ENCODE results near the gene JARID2.

The JARID2 gene

GRCh38 chr6:15246666-15247499, 1.0 kb downstream of the JARID2 start:
- H3K4me3 ChIP-seq (ENCODE audit: insufficient read depth, low read depth, low read length, poor library complexity, severe bottlenecking): peak overlapping the region; percentile 100
- no peaks in the 10 kb centered on the region for H3K9me3 ChIP-seq (ENCODE audit: control insufficient read depth, low read length)
- peaks cover 11% of the 10 kb centered on the region for H3K4me1 ChIP-seq (ENCODE audit: control insufficient read depth, insufficient read depth, low read length, poor library complexity, severe bottlenecking)
- peak overlapping the region; percentile 92 for H3K27ac ChIP-seq (ENCODE audit: insufficient read depth, low read length, poor library complexity, severe bottlenecking)
- H3K27me3 ChIP-seq (replicated peaks; ENCODE audit: control insufficient read depth, insufficient read depth, low read length, poor library complexity, severe bottlenecking): no peaks in the 10 kb centered on the region
- peak in 1 of 3 donors; percentile 21 for DNase-seq
- no peaks in the 10 kb centered on the region for H3K36me3 ChIP-seq (ENCODE audit: control insufficient read depth, insufficient read depth, low read length)

DNA sequence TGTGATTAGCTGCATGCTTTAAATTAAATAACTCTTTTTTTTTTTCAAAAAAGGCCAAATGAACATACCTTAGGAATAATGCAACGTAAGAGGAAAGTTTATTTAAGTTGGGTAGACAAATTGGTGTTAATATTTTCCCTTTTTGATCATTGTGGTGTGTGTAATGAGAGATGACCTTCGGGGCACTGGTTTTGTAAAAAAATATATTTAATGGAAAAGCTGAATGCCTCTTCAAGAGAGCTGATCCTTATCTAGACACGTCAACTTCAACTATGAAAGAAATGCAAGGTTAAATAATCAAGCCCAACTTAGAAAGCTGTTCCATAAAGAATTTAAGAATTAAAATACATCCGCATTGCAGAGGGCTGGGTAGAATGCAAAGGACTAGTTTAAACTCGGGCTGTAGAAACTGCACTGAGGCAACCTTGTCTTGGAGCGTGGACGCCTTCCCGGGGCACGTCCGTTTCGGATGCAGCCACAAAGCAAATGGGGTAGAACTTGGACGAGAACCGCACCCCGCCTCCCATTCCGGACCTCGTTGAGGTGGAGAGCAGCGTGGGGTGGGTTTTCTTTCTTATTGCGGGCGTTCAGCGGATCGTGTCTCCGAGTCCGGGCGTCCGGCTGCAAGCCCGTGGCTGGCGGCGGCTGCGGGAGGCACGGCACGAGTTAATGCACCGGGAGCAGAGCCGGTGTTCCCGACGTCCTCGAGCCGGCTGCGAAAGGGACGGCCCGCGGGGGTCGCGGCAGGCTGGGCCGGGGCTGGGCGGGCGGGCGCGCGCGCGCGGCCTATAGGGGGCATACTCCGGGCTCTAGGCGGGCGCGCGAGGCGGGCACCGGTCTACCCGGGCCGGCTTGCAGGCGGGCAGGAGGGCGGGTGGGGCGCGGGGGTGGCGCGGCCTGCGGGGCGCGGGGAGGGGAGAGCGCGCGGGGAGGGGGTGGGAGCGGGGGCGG, 1.9 kb downstream of the JARID2 start:
- H3K4me1 ChIP-seq (ENCODE audit: control insufficient read depth, insufficient read depth, low read length, poor library complexity, severe bottlenecking): peaks cover 16% of the 10 kb centered on the region
- H3K27ac ChIP-seq (ENCODE audit: insufficient read depth, low read length, poor library complexity, severe bottlenecking): peak overlapping the region; percentile 80
- H3K36me3 ChIP-seq (ENCODE audit: control insufficient read depth, insufficient read depth, low read length): no peaks in the 10 kb centered on the region
- H3K9me3 ChIP-seq (ENCODE audit: control insufficient read depth, low read length): no peaks in the 10 kb centered on the region
- DNase-seq: peak in 1 of 3 donors; percentile 18
- H3K27me3 ChIP-seq (replicated peaks; ENCODE audit: control insufficient read depth, insufficient read depth, low read length, poor library complexity, severe bottlenecking): no peaks in the 10 kb centered on the region
- peak overlapping the region; percentile 100 for H3K4me3 ChIP-seq (ENCODE audit: insufficient read depth, low read depth, low read length, poor library complexity, severe bottlenecking)

GRCh38 chr6:15248451-15249370, 2.8 kb downstream of the JARID2 start:
- DNase-seq: peak; percentile 96 to 98 (median 97)
- H3K36me3 ChIP-seq (ENCODE audit: control insufficient read depth, insufficient read depth, low read length): no peaks in the 10 kb centered on the region
- H3K4me3 ChIP-seq (ENCODE audit: insufficient read depth, low read depth, low read length, poor library complexity, severe bottlenecking): peak overlapping the region; percentile 71
- peaks cover 25% of the 10 kb centered on the region for H3K4me1 ChIP-seq (ENCODE audit: control insufficient read depth, insufficient read depth, low read length, poor library complexity, severe bottlenecking)
- H3K27me3 ChIP-seq (replicated peaks; ENCODE audit: control insufficient read depth, insufficient read depth, low read length, poor library complexity, severe bottlenecking): no peaks in the 10 kb centered on the region
- no peaks in the 10 kb centered on the region for H3K9me3 ChIP-seq (ENCODE audit: control insufficient read depth, low read length)
- peak overlapping the region; percentile 94 for H3K27ac ChIP-seq (ENCODE audit: insufficient read depth, low read length, poor library complexity, severe bottlenecking)

DNA sequence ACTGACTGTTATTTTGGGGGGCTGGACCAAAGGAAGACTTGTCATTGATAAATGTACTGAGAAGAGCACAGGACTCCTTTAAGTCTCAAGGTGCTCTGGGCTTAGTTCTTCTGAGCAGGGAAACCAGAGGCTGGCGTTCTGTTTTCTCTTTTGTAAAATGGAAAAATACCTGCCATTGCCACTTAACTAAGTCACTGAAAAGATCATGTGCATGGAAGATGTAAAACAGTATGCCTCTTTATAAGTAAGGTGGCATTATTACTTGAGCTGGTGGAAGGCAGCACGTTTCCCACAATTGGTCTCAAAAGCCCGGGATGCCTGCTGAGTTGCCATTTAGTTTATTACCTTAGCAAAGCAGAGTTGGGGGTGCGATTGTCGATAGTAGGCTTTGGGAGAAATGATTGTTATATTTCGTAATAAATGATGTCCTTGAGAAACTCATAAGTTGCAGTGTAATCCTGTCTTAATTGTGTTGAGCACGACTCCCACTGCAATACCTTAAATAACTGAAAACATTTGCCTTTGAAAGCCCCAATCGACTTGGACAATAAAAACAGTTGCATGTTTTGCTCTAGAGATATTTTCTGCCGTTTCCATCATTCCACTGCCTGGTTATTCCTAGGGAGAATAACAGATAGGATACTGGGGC, 3.6 kb downstream of the JARID2 start:
- no peaks in the 10 kb centered on the region for H3K9me3 ChIP-seq (ENCODE audit: control insufficient read depth, low read length)
- H3K4me1 ChIP-seq (ENCODE audit: control insufficient read depth, insufficient read depth, low read length, poor library complexity, severe bottlenecking): peaks cover 30% of the 10 kb centered on the region
- H3K27ac ChIP-seq (ENCODE audit: insufficient read depth, low read length, poor library complexity, severe bottlenecking): peak overlapping the region; percentile 94
- H3K27me3 ChIP-seq (replicated peaks; ENCODE audit: control insufficient read depth, insufficient read depth, low read length, poor library complexity, severe bottlenecking): no peaks in the 10 kb centered on the region
- H3K4me3 ChIP-seq (ENCODE audit: insufficient read depth, low read depth, low read length, poor library complexity, severe bottlenecking): peak overlapping the region; percentile 71
- DNase-seq: no peak
- no peaks in the 10 kb centered on the region for H3K36me3 ChIP-seq (ENCODE audit: control insufficient read depth, insufficient read depth, low read length)

- Histone ChIP-seq H3K4me1 (ENCODE audit: control insufficient read depth, insufficient read depth, low read length, poor library complexity, severe bottlenecking) (peaks cover 33% of the 10 kb centered on the region), H3K9me3 (ENCODE audit: control insufficient read depth, low read length) (no peaks in the 10 kb centered on the region), H3K27me3 (replicated peaks; ENCODE audit: control insufficient read depth, insufficient read depth, low read length, poor library complexity, severe bottlenecking) (no peaks in the 10 kb centered on the region), H3K27ac (ENCODE audit: insufficient read depth, low read length, poor library complexity, severe bottlenecking) (peak overlapping the region; percentile 94), H3K4me3 (ENCODE audit: insufficient read depth, low read depth, low read length, poor library complexity, severe bottlenecking) (no peak overlapping the region), H3K36me3 (ENCODE audit: control insufficient read depth, insufficient read depth, low read length) (no peaks in the 10 kb centered on the region)
- DNase-seq: no peak
Measured at GRCh38 chr6:15250187-15251168, 4.6 kb downstream of the JARID2 start.

- no peak for DNase-seq
- Histone ChIP-seq H3K9me3 (ENCODE audit: control insufficient read depth, low read length) (no peaks in the 10 kb centered on the region), H3K27ac (ENCODE audit: insufficient read depth, low read length, poor library complexity, severe bottlenecking) (no peak overlapping the region), H3K27me3 (replicated peaks; ENCODE audit: control insufficient read depth, insufficient read depth, low read length, poor library complexity, severe bottlenecking) (no peaks in the 10 kb centered on the region), H3K4me1 (ENCODE audit: control insufficient read depth, insufficient read depth, low read length, poor library complexity, severe bottlenecking) (peaks cover 38% of the 10 kb centered on the region), H3K4me3 (ENCODE audit: insufficient read depth, low read depth, low read length, poor library complexity, severe bottlenecking) (peak overlapping the region; percentile 21), H3K36me3 (ENCODE audit: control insufficient read depth, insufficient read depth, low read length) (no peaks in the 10 kb centered on the region)
Measured at GRCh38 chr6:15252195-15252594, 6.3 kb downstream of the JARID2 start.

DNA sequence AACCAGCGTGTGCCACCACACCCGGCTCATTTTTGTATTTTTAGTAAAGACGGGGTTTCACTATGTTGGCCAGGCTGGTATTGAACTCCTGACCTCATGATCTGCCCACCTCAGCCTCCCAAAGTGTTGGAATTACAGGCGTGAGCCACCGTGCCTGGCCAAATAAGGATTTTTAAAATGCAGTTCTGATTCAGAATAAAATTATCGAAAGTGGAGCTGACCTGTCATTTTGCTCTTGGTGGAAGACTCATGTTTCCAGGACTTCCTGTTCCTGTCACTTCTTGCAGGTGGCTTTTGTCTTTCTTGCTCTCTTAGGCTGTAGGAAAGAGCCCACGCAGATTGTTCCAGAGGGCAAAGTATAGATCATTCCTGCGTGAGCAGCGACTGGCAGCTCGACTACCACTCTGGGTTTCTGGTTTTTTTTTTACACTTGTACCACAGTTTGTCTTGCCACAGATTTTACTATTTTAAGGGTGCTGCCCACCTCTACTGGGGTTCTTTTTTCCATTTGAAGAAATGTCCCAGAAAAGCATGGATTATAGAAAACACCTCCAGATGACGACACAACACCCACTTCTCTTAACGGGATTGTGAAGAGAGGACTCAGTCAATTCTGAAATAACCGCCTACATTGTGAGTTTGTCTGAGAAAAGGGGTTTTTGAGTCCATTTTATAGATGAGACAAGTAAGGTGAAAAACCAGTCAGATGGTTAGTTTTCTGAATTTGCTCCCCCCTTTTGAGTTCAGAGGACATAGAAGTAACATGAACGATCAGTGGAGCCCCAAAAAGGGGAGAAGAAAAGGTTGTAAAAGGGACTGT, 7.5 kb downstream of the JARID2 start:
- H3K4me1 ChIP-seq (ENCODE audit: control insufficient read depth, insufficient read depth, low read length, poor library complexity, severe bottlenecking): peaks cover 37% of the 10 kb centered on the region
- DNase-seq: no peak
- H3K4me3 ChIP-seq (ENCODE audit: insufficient read depth, low read depth, low read length, poor library complexity, severe bottlenecking): peak overlapping the region; percentile 21
- H3K27ac ChIP-seq (ENCODE audit: insufficient read depth, low read length, poor library complexity, severe bottlenecking): peak overlapping the region; percentile 23
- no peaks in the 10 kb centered on the region for H3K36me3 ChIP-seq (ENCODE audit: control insufficient read depth, insufficient read depth, low read length)
- H3K27me3 ChIP-seq (replicated peaks; ENCODE audit: control insufficient read depth, insufficient read depth, low read length, poor library complexity, severe bottlenecking): no peaks in the 10 kb centered on the region
- no peaks in the 10 kb centered on the region for H3K9me3 ChIP-seq (ENCODE audit: control insufficient read depth, low read length)

Data from effector memory CD4-positive, alpha-beta T cell (primary cell).